HG02885 (cell line): ENCODE results near the gene CCDC9B.
A peak's percentile ranks its signal among the peaks of the same experiment; 100 is the strongest.

Source experiments
- ATAC-seq: cut with Tn5 transposase; IDR thresholded peaks from one replicate; pipeline ENCODE4 v1.9.1; 2021; ENCODE audit warnings: mild to moderate bottlenecking; ENCODE audit not compliant: unreplicated experiment, poor library complexity

Gene CCDC9B

GRCh38 chr15:40333922-40334492 lies 6.7 kb downstream of the CCDC9B start:
- ATAC-seq = no peak

GRCh38 chr15:40332113-40332781 lies 8.5 kb downstream of the CCDC9B start:
- ATAC-seq = no peak

GRCh38 chr15:40331637-40332036 lies 9.1 kb downstream of the CCDC9B start:
- ATAC-seq = no peak

- no peak for ATAC-seq
Measured at GRCh38 chr15:40331026-40331425, 9.7 kb downstream of the CCDC9B start.

- ATAC-seq = no peak
Measured at GRCh38 chr15:40330368-40330836, 10.3 kb downstream of the CCDC9B start.

- no peak for ATAC-seq
Measured at GRCh38 chr15:40329804-40330203, 10.9 kb downstream of the CCDC9B start.

GRCh38 chr15:40328751-40329150 lies 12.0 kb downstream of the CCDC9B start:
- ATAC-seq = no peak

- no peak for ATAC-seq
Measured at GRCh38 chr15:40328176-40328575, 12.6 kb downstream of the CCDC9B start.

- no peak for ATAC-seq
Measured at GRCh38 chr15:40327457-40327856, 13.3 kb downstream of the CCDC9B start.

GRCh38 chr15:40325700-40326099 lies 15.0 kb downstream of the CCDC9B start:
- no peak for ATAC-seq

- ATAC-seq = no peak
Measured at GRCh38 chr15:40325188-40325587, 15.6 kb downstream of the CCDC9B start.

GRCh38 chr15:40323953-40324937 lies 16.5 kb downstream of the CCDC9B start:
- peak; percentile 8 for ATAC-seq

GRCh38 chr15:40323239-40323952 lies 17.3 kb downstream of the CCDC9B start, which contains the start of gene INAFM2:
Gene INAFM2, plus strand, starts transcription at chr15:40323692. Its CDS starts 364 bp downstream, at chr15:40324056.
- peak; percentile 92 for ATAC-seq

GRCh38 chr15:40322531-40323238 lies 18.1 kb downstream of the CCDC9B start:
- no peak for ATAC-seq

- peak; percentile 20 for ATAC-seq
Measured at GRCh38 chr15:40320931-40321371, 19.8 kb downstream of the CCDC9B start.

GRCh38 chr15:40320409-40320808 lies 20.3 kb downstream of the CCDC9B start:
- no peak for ATAC-seq

- ATAC-seq = no peak
Measured at GRCh38 chr15:40317580-40317979, 23.2 kb downstream of the CCDC9B start.

- no peak for ATAC-seq
Measured at GRCh38 chr15:40316931-40317330, 23.8 kb downstream of the CCDC9B start.

GRCh38 chr15:40314723-40315276 lies 25.9 kb downstream of the CCDC9B start:
- no peak for ATAC-seq
